GM23338 (cell line): Measurements from ENCODE around the gene WDR70. TPM values are rescaled to one million over a fixed set of nuclear protein-coding genes. Genes with fewer than 3 reads are reported as not detected.

Experiments used
- polyA plus RNA-seq: library from polyadenylated mRNA; unstranded; fragments of >200 nt; fragmentation: Nextera tagmentation; extraction: Ambion mirVana; gene quantifications from 2 replicates; pipeline ENCODE4 v1.2.1, GENCODE V29; 2016
- small RNA-seq: library from RNA; depleted of rRNA; stranded (forward); fragments of <200 nt; gene quantifications from one replicate; pipeline ENCODE3, GENCODE V24; 2014; ENCODE audit warnings: low replicate concordance
- total RNA-seq: library from RNA; depleted of rRNA; stranded (reverse); fragments of >200 nt; shearing (Covaris generic); gene quantifications from 2 replicates; pipeline ENCODE4 v1.2.3, GENCODE V29; 2014; rRNA removed

Gene WDR70
- total and polyA plus RNA-seq, 2 experiments from 2014 or later, result 34.9 to 86.7 TPM

Small RNA genes lying within 50 kb of the gene (small RNA-seq; reads per million reads assigned to genes)
- gene RNU6-1190P (not detected), gene RNU6-484P (not detected)

Other genes starting within 250 kb of the WDR70 start
- gene CPLANE1, start 129.9 kb upstream of the WDR70 start, total RNA-seq, result 6.6 and 8.3 TPM in 2 replicates
- 2.4 and 5.1 TPM in 2 replicates for gene CPLANE1, start 129.9 kb upstream of the WDR70 start, polyA plus RNA-seq
- gene NUP155, start 8.2 kb upstream of the WDR70 start, total RNA-seq, result 84.9 and 94.6 TPM in 2 replicates
- gene NUP155, start 8.2 kb upstream of the WDR70 start, polyA plus RNA-seq, result 24.2 and 24.3 TPM in 2 replicates